ENCODE measurements around the gene GPC1.
A peak's percentile ranks its signal among the peaks of the same experiment; 100 is the strongest.
"Not testable (repeated sequence)": the region's sequence is repeated elsewhere in the genome, so short reads cannot be mapped to it uniquely, and the experiment has no call there.

Gene GPC1, protein sequence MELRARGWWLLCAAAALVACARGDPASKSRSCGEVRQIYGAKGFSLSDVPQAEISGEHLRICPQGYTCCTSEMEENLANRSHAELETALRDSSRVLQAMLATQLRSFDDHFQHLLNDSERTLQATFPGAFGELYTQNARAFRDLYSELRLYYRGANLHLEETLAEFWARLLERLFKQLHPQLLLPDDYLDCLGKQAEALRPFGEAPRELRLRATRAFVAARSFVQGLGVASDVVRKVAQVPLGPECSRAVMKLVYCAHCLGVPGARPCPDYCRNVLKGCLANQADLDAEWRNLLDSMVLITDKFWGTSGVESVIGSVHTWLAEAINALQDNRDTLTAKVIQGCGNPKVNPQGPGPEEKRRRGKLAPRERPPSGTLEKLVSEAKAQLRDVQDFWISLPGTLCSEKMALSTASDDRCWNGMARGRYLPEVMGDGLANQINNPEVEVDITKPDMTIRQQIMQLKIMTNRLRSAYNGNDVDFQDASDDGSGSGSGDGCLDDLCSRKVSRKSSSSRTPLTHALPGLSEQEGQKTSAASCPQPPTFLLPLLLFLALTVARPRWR

DNA sequence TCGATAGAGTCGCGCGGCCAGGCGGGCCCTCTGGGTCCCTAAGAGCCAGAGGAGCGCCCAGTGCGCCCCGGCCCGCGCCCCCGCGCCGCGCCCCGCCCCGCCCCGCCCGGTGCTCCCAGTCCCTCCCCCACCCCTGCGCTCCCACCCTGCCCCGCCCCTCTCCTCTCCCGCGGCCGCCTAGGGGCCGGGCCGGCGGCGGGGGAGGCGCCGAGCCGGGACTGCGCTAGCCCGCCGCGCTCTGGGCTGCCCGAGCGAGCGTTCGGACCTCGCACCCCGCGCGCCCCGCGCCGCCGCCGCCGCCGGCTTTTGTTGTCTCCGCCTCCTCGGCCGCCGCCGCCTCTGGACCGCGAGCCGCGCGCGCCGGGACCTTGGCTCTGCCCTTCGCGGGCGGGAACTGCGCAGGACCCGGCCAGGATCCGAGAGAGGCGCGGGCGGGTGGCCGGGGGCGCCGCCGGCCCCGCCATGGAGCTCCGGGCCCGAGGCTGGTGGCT, at the start of gene GPC1:
GPC1 (plus strand) TSS at position 207 of the 491 bp plus-strand sequence; CDS start at position 463, 256 bp downstream.
- peak; percentile 86 for DNase-seq (ENCODE audit: low read depth)

DNA sequence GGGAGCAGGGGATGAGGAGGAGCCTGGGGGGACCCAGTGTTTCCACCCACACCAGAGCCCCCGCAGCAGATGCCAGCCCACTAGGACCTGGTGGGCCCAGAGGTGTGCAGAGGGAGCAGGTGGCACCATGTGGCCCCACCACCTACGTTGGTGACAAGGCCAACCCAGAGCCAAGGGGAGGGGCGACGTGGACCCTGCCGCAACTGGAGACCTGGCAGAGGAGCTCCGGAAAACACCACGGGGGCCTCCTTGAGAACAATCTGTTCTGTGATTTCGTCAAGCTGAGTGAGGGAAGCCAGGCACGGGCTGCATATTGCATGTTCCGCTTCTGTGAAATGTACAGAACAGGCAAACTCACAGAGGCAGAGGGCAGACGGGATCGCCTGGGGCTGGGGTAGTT, 49.1 kb upstream of the GPC1 start:
- DNase-seq (ENCODE audit: low read depth) = no peak

DNA sequence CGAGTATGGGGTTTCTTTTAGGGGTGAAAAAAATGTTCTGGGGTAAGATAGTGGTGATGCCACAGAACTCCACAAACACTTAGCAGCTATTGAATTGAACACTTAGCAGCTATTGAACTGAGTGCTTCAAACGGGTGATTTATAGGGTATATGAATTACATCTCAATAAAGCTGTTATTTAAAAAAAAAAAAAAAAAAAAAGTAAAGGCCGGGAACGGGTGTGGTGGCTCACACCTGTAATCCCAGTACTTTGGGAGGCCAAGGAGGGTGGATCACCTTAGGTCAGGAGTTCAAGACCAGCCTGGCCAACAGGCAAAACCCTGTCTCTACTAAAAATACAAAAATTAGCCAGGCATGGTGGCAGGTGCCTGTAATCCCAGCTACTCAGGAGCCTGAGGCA, 48.7 kb upstream of the GPC1 start:
- not testable (repeated sequence) for DNase-seq (ENCODE audit: low read depth)

DNA sequence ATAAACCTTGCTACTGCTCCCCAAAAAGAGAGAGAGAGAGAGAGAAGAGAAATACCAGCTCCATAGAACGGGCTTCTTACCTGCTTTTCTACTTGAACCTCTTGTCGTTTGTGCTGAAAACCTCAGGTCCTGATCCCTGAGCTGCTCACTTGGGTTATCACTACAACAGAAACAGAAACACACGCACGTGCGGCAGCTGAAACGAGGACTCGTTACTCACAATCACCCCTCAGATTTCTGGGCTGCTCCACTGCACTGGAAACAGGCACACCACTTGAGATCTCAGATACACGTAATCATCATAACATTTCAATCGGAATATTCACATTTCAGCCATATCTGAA, 48.2 kb upstream of the GPC1 start:
- no peak for DNase-seq (ENCODE audit: low read depth)

DNA sequence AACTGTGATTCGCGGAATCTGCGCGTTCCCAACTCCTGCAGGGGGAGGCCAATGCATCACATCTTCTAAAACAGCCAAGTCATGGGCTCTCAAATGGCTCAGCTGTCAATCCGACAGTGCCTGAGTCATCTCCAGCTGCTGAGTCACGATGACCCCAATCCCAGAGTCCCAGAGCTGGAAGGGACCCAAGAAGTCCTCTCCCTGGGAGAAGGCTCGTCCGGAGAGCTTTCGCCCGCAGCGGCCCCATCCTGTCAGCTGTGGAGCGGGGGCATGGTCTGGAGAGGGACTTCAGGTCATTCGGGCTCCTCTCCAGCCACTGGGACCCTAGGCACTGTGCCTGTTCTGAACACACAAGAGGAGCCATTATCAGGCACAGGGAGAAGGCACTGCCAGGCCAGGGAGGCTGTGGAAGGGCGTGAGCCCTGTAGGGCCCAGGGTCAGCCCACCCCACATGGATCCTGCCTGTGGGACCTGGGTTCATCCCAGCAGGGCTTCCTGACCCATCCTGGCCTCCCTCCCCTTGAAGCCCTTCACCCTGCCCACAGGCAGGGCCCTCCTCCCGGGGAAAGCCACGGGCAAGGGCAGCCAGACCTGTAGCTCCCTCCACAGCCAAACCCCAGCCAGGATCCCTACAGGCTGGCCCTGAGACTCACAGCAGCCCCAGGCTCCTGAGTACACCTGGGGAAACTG, 47.6 kb upstream of the GPC1 start:
- peak; percentile 99 for DNase-seq (ENCODE audit: low read depth)

DNA sequence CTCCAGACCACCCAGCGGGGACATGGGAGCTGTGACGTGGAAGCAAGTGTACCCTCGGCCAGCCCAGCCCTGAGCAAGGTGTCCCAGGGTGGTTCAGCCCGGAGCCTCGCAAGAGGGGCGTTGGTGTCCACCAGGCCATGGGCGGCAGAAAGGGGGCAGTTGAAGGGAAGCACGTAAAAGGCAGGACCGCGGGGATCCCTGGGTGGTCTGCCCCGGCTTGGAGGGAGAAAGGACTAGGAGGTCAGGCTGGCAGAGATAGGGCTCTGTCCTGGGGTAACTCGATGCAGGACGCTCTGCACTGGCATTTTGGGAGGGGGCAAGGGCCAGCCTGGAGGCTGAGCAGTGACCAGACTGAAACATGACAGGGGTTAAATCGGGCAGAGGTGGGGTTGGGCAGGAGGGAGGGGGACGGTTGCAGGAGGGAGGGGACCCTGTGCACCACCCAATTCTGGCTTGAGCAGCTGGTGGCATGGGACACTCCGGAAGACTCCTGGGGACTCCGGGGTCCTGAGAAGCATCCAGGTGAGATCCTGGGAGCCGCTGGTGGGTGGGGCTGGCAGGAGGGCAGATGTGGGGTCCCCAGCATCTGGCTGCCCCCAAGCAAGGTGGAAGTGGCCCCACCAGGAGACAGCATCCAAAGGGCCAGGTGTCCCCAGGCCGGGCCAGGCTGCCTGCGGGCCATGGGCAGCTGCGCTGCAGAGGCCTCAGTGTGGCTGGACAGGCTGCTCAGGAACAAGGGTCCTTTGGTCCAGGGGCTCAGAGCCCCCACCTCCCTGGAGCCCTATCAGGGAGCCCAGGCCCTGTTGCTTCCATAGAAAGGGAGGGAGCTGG, 46.8 kb upstream of the GPC1 start:
- no peak for DNase-seq (ENCODE audit: low read depth)

DNA sequence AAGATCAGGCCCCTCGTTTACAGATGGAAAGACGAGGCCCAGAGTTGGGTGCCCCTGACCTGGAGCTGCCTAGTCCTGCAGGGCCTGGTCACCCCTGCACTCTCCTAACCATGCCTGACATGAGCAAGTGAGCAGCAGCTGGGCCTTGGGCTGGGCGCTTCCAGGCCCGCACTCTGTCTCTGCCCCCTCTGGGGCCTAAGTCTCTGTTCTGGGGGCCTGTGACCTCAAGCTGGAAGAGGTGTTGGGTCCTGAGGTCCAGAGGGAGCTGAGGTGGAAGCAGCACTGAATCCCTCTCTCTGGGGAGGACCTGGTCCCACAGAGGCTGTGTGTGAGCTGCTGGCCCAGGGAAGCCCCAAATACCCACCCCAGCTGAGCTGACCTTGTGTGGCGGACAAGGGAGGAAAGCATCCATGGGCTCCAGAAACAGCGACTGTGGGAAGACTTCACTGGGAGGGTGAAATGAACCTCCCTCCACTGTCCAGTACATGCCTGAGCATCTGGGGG, 46.1 kb upstream of the GPC1 start:
- no peak for DNase-seq (ENCODE audit: low read depth)

DNA sequence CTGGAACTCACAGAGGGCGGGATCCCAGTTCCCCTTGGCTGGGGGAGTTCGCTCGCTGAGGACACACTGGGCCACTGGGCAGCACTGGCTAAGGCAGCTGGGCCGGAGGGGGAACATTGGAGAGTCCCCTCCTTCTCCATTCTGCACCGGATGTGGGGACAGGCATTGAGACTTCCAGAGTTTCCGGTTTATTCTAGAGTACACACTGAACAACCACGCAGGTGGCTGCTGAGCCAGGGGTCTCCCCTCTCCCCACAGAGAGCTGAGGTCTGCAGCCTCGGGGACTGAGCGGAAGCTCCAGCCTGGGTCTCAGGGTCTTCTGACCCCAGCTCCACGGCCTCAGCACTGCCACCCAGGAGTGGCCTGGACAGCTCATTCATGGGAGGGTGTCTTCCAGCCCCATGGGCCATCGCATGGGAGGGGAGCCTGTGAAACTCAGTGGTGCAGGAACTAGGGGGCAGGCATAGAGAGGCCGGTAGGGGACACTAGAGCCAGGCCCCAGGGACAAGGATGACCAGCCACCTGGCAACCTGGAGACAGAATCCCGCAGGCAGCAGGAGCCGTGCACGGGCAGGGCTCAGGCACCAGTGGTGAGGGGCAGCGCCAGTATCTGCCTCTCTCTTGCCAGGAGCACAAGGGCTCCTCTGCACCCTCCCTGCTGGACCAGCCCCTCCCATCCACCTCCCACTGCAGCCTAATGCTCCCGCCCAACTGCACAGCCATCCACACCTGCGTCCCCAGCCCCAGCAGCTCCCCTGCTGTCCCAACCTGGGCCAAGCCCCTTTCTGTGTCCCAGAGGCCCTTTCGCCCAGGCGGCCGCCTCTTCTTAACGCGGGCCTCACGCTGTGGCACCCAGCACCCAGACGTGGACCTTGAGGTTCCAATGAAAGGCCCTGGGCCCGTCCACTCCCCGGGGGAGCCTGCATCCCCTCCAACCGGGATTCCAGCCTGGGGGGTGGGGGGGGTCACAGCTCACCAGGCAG, 45.1 kb upstream of the GPC1 start:
- peak; percentile 25 for DNase-seq (ENCODE audit: low read depth)

DNA sequence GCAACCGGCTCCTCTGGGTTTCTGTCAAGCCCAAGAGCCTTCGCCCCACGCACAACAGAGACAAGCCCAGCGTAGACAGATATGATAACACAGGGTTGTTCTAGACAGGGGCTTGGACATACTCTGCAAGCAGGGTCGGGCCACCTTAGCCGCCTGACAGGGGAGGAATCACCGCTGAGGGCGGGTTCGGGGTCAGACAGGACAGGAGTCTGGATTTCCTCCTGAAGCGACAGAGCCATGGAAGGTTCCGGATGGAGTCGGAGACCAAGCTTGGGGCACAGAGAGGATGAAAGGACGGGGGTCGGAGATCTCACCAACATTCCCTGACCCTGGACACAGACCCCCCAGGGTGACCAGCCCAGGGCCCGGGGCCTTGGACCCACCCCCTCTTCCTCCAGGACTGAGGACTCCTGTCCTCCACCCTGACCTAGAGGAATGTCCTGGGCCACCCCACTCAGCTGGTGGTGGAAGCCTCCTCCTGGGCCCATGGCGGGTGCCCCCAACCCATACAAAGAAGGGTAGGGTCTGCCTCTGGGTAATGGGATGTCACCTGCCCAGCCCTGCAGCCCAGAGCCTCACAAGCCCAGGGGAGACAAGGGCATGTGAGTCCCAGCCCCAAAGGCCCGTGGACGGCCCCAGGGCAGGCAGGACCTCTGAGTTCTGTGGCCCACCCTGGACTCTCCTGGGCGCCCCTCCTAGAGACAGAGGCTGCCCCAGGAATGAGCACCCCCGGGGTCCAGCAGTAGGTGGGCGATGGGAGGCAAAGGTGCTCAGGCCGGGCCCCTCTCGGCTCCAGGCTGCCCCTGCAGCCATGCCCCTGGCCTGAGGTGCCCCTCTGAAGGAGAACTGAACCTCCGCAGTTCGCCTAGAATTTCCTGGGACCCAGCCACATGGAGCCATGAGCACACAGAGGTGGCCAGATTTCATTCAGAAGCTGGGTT, 44.1 kb upstream of the GPC1 start:
- no peak for DNase-seq (ENCODE audit: low read depth)

DNA sequence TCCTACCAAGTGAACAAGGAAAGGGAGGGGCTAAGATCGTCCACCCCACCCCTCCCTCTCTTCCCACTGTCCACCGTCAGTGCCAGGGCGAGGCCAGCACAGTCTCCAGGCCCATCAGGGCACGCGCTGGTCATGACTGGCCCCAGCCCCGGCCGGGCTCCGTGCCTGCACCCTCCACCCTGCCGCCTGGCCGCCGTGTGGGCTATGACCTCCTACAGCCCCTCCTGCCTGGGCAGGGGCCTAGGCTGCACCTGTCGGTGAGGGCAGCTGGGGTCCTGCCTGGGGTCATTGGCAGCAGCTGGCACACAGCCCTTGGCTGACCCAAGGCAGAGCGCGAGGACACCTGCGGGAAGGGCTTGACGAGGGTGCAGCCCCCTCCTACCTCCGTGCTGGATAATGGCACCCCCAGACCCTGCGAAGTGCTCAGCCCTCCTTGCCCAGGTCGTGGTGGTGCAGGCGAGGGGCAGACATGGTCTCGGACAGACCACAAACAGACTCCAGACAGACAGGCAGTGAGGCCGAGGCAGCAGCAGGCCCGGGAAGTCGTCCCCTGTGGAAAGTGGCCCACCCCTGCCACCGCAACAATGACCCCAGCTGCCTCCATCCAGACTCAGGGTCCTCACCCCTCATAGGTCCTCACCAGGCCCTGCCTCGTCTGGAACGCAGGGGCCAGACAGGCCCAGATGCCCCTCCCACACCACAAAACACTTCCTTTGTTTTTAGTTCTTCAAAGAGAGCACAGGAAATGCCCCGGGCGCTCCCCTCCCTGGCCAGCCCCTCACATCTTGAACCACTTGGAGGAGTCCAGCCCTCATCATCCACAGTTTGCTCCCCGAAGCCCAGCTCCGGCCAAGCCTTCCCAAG, 43.1 kb upstream of the GPC1 start:
- DNase-seq (ENCODE audit: low read depth) = peak; percentile 80

DNA sequence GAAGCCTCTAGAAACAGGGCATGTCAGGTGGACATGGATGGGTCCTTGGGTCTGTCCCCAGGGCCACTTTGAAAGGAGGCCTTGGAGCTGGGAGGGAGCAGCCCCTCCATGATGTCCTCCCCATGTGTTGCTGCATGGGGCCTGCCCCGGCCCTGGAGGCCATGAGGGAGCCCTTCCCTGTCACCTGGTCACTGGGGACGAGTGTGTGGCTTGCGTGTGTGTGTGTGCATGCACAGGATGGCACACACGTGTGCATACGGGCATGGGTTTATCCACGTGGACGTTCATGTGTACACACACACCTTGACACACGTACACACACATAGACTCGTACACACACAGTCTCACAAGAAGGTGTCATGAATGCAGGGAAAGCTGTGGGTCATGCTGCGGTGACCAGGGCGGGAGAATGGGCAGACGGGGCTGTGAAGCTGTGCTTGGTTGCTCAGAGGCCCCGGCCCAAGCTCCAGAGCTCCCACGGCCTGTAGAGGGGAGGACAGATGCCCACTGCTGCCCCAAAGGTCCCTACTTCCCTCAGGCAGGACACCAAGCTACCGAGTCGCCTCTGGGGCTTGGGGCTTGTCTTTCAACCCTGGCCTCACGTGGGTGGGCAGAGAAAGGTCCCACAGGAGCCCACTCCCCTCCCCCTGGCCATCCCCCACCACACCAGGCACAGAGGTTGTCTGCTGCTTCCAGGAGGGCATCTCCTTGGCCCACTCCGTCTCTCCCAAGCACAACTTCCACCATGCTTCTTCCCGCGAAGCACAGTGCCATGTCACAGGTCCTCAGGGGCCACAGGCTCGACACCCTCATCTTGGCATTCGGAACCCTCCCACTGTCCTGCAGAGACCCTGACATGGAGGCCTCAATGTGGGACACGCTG, 42.3 kb upstream of the GPC1 start:
- no peak for DNase-seq (ENCODE audit: low read depth)

DNA sequence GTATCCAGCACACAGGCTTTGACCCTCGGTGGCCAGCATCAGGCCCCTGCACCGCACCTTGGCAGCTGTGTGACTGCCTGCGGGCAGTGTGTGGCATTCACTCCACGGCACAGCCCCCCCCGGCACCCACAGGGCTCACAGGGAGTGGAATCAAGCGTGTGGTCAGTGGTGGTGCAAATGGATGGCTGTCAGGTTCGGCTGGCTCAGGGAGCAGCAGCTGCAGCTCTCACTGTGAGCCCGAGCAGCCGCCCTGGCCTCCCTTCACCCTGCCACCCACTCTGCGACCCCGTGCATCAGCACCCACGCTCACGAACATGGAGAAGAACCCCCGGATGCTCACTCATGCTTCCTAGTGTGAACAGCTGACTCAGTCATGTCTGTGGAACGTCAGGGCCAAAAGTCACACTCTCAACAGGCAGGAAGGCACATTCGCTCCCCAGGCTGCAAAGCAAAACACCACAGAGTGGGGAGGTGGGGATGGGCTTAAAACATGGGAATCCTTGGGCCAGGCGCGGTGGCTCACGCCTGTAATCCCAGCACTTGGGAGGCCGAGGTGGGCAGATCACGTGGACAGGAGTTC, 41.5 kb upstream of the GPC1 start:
- DNase-seq (ENCODE audit: low read depth) = peak; percentile 75

DNA sequence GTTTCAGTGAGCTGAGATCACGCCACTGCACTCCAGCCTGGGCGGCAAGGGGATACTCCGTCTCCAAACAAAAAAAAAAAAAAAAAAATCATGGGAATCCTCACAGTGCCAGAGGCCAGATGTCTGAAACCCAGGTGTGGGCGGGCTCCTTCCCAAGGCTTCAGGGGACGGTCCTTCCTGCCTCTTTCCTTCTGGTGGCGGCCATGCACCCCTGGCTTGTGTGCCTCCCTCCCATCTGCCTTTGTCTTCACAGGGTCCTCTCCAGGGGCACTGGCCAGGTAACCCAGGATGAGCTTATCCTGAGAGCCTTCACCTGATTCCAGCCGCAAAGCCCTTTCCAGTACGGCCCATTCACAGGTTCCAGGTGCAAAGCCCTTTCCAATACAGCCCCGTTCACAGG, 40.9 kb upstream of the GPC1 start:
- no peak for DNase-seq (ENCODE audit: low read depth)

DNA sequence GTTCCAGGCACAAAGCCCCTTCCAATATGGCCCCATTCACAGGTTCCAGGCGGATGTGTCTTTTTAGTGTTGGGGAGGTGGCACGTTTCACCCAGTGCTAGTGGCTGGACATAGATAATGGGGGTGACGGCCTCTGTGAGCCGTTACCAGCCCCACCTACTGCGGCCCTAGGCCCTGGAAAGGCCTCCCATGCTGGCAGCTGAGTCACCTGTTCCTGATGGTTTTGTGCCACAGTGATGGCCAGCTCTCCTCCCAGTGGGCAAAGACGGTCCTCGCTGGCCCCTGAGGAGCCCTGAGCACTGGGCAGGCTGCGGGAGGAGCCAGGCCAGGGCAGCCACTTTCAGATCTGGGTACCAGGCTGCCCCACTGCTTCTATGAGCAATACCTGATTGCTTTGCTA, 40.0 kb upstream of the GPC1 start:
- no peak for DNase-seq (ENCODE audit: low read depth)

DNA sequence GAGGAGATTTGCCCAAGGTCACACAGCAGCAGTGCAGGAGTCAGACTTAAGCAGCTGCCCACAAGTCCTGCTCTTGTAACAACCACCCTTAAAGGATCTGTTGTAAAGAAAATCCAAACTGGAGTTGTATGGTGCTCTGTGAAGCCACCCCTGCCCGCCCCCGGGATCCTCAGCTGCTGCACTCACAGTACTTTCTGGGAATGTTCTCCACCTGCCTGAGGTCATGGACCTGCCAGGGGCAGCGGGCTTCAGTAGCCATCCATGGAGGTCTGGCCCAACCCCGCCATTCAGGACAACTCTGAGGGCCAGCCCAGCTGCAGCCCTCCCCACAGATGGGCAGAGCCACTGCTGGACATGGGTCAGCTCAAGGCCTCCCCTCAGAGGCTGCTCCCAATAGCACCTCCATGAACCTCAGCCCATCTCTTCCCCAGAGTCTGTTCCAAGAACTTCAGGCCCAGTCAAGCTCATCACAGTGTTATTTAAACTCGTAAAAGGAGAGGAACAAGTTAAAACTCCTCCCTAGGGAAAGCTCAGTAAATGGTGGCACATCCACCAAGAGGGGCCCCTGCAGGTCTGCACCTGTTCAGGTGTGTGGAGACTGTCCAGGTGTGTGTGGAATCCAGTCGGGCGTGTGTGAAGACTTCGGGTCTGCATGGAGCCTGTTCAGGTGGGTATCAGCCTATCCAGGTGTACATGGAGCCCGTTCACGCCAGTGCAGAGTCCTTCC, 39.4 kb upstream of the GPC1 start:
- DNase-seq (ENCODE audit: low read depth) = no peak
